Measurements from ENCODE around the gene CKB.

GRCh38 chr14:103562429-103563225, 40.0 kb upstream of the CKB start, which contains the start of the genes BAG5 and COA8:
- TF ChIP-seq POLR2A (IDR thresholded peaks at IDR 0.05) (peak in 3 of 4 donors; percentile 29 to 91 (median 88)), CTCF (IDR thresholded peaks at IDR 0.05) (peak in 3 of 6 experiments; percentile 36 to 48 (median 44)), POLR2AphosphoS5 (IDR thresholded peaks at IDR 0.05) (peak; percentile 78 to 83)
